ENCODE results near the gene ZNF205.

Gene ZNF205

GRCh38 chr16:3144321-3144983 is 32.1 kb downstream of the ZNF205 start:
- peak overlapping the region; percentile 67 for H2BK15ac ChIP-seq (ENCODE audit: low read length)
- no CpG with 5 or more reads among the region's 18 CpGs for WGBS, 2 donors (ENCODE audit: extremely low coverage in 2 of 2, insufficient read length in 2 of 2, insufficient replicate concordance in 1 of 2)
- H3K79me1 ChIP-seq (ENCODE audit: low read depth, low read length), result peaks cover 5% of the 10 kb centered on the region
- no peak overlapping the region for H3K14ac ChIP-seq (ENCODE audit: low read length)
- no peak overlapping the region for H3K9ac ChIP-seq (ENCODE audit: low read depth, low read length, poor library complexity)
- H3K9me3 ChIP-seq (replicated peaks in 1 of 2; ENCODE audit: control insufficient read depth in 2 of 2, insufficient read depth in 1 of 2, low read depth in 1 of 2, low read length in 2 of 2), result no peaks in the 10 kb centered on the region
- no peak overlapping the region for H3K18ac ChIP-seq (ENCODE audit: low read length)
- H3K36me3 ChIP-seq (replicated peaks in 1 of 2; ENCODE audit: control insufficient read depth in 2 of 2, insufficient read depth in 2 of 2, low read length in 2 of 2), result peaks cover 20 to 23% of the 10 kb centered on the region in 2 donors
- peaks cover 0 to 2% of the 10 kb centered on the region in 2 donors for H3K4me1 ChIP-seq (ENCODE audit: control insufficient read depth in 2 of 2, insufficient read depth in 1 of 2, low read depth in 1 of 2, low read length in 2 of 2)
- DNase-seq (ENCODE audit: low spot score), result no peak
- H3K27ac ChIP-seq (replicated peaks; ENCODE audit: low read length), result no peak overlapping the region
- H2BK5ac ChIP-seq (ENCODE audit: low read length), result no peak overlapping the region
- H4K91ac ChIP-seq (ENCODE audit: low read depth, low read length, poor library complexity), result no peak overlapping the region
- H3K23ac ChIP-seq (ENCODE audit: low read depth, low read length, poor library complexity), result peak overlapping the region; percentile 73
- H3K4me3 ChIP-seq (ENCODE audit: low read length in 2 of 2), result no peak overlapping the region
- peaks cover 0 to 12% (median 10%) of the 10 kb centered on the region in 3 experiments for H3K27me3 ChIP-seq (ENCODE audit: control insufficient read depth in 3 of 3, insufficient read depth in 3 of 3, low read depth in 1 of 3, low read length in 3 of 3)
- no peak overlapping the region for H2BK120ac ChIP-seq (ENCODE audit: low read depth, low read length)
- H4K8ac ChIP-seq (ENCODE audit: low read depth, low read length), result no peak overlapping the region
- no peak overlapping the region for H3K4ac ChIP-seq (ENCODE audit: low read length)
- H2BK12ac ChIP-seq (ENCODE audit: low read length), result no peak overlapping the region
- no peak overlapping the region for H3K4me2 ChIP-seq (ENCODE audit: insufficient read depth, low read length, poor library complexity, severe bottlenecking)
- H2AFZ ChIP-seq (ENCODE audit: low read length), result no peak overlapping the region
- H2AK5ac ChIP-seq (ENCODE audit: low read depth, low read length), result peak overlapping the region; percentile 84

- peak overlapping the region; percentile 55 for H3K23ac ChIP-seq (ENCODE audit: low read depth, low read length, poor library complexity)
- no peak overlapping the region for H2BK5ac ChIP-seq (ENCODE audit: low read length)
- H3K4me3 ChIP-seq (ENCODE audit: low read length in 2 of 2), result no peak overlapping the region
- peak overlapping the region; percentile 75 for H2AK5ac ChIP-seq (ENCODE audit: low read depth, low read length)
- peaks cover 20 to 22% of the 10 kb centered on the region in 2 donors for H3K36me3 ChIP-seq (replicated peaks in 1 of 2; ENCODE audit: control insufficient read depth in 2 of 2, insufficient read depth in 2 of 2, low read length in 2 of 2)
- H2BK12ac ChIP-seq (ENCODE audit: low read length), result peak overlapping the region; percentile 41
- H3K14ac ChIP-seq (ENCODE audit: low read length), result peak overlapping the region; percentile 97
- no peak for DNase-seq (ENCODE audit: low spot score)
- peaks cover 0 to 12% (median 10%) of the 10 kb centered on the region in 3 experiments for H3K27me3 ChIP-seq (ENCODE audit: control insufficient read depth in 3 of 3, insufficient read depth in 3 of 3, low read depth in 1 of 3, low read length in 3 of 3)
- peaks cover 2% of the 10 kb centered on the region in 2 donors for H3K4me1 ChIP-seq (ENCODE audit: control insufficient read depth in 2 of 2, insufficient read depth in 1 of 2, low read depth in 1 of 2, low read length in 2 of 2)
- peak overlapping the region; percentile 70 for H3K9ac ChIP-seq (ENCODE audit: low read depth, low read length, poor library complexity)
- H2AFZ ChIP-seq (ENCODE audit: low read length), result no peak overlapping the region
- peak overlapping the region; percentile 37 for H3K4ac ChIP-seq (ENCODE audit: low read length)
- H4K8ac ChIP-seq (ENCODE audit: low read depth, low read length), result no peak overlapping the region
- H3K18ac ChIP-seq (ENCODE audit: low read length), result peak overlapping the region; percentile 48
- no CpG with 5 or more reads among the region's 10 CpGs for WGBS, 2 donors (ENCODE audit: extremely low coverage in 2 of 2, insufficient read length in 2 of 2, insufficient replicate concordance in 1 of 2)
- no peak overlapping the region for H3K4me2 ChIP-seq (ENCODE audit: insufficient read depth, low read length, poor library complexity, severe bottlenecking)
- no peak overlapping the region for H2BK120ac ChIP-seq (ENCODE audit: low read depth, low read length)
- peaks cover 5% of the 10 kb centered on the region for H3K79me1 ChIP-seq (ENCODE audit: low read depth, low read length)
- no peak overlapping the region for H3K27ac ChIP-seq (replicated peaks; ENCODE audit: low read length)
- no peaks in the 10 kb centered on the region for H3K9me3 ChIP-seq (replicated peaks in 1 of 2; ENCODE audit: control insufficient read depth in 2 of 2, insufficient read depth in 1 of 2, low read depth in 1 of 2, low read length in 2 of 2)
- H2BK15ac ChIP-seq (ENCODE audit: low read length), result no peak overlapping the region
- no peak overlapping the region for H4K91ac ChIP-seq (ENCODE audit: low read depth, low read length, poor library complexity)
These were observed 32.8 kb downstream of the ZNF205 start for GRCh38 chr16:3145151-3145550.

GRCh38 chr16:3145660-3146059 is 33.3 kb downstream of the ZNF205 start:
- Histone ChIP-seq H3K9ac (ENCODE audit: low read depth, low read length, poor library complexity) (no peak overlapping the region), H2AFZ (ENCODE audit: low read length) (no peak overlapping the region), H3K4me1 (ENCODE audit: control insufficient read depth in 2 of 2, insufficient read depth in 1 of 2, low read depth in 1 of 2, low read length in 2 of 2) (peaks cover 2% of the 10 kb centered on the region in 2 donors), H3K27ac (replicated peaks; ENCODE audit: low read length) (no peak overlapping the region), H2BK5ac (ENCODE audit: low read length) (no peak overlapping the region), H2AK5ac (ENCODE audit: low read depth, low read length) (peak overlapping the region; percentile 75), H4K91ac (ENCODE audit: low read depth, low read length, poor library complexity) (no peak overlapping the region), H3K4ac (ENCODE audit: low read length) (no peak overlapping the region), H3K4me3 (ENCODE audit: low read length in 2 of 2) (no peak overlapping the region), H3K36me3 (replicated peaks in 1 of 2; ENCODE audit: control insufficient read depth in 2 of 2, insufficient read depth in 2 of 2, low read length in 2 of 2) (peaks cover 20% of the 10 kb centered on the region in 2 donors), H2BK120ac (ENCODE audit: low read depth, low read length) (no peak overlapping the region), H3K79me1 (ENCODE audit: low read depth, low read length) (peaks cover 3% of the 10 kb centered on the region), H3K27me3 (ENCODE audit: control insufficient read depth in 3 of 3, insufficient read depth in 3 of 3, low read depth in 1 of 3, low read length in 3 of 3) (peaks cover 0 to 12% (median 10%) of the 10 kb centered on the region in 3 experiments), H3K14ac (ENCODE audit: low read length) (no peak overlapping the region), H2BK12ac (ENCODE audit: low read length) (no peak overlapping the region), H3K18ac (ENCODE audit: low read length) (peak overlapping the region; percentile 38), H2BK15ac (ENCODE audit: low read length) (no peak overlapping the region), H3K4me2 (ENCODE audit: insufficient read depth, low read length, poor library complexity, severe bottlenecking) (no peak overlapping the region), H4K8ac (ENCODE audit: low read depth, low read length) (no peak overlapping the region), H3K9me3 (replicated peaks in 1 of 2; ENCODE audit: control insufficient read depth in 2 of 2, insufficient read depth in 1 of 2, low read depth in 1 of 2, low read length in 2 of 2) (no peaks in the 10 kb centered on the region), H3K23ac (ENCODE audit: low read depth, low read length, poor library complexity) (peak overlapping the region; percentile 55)
- no CpG with 5 or more reads among the region's 12 CpGs for WGBS, 2 donors (ENCODE audit: extremely low coverage in 2 of 2, insufficient read length in 2 of 2, insufficient replicate concordance in 1 of 2)
- DNase-seq (ENCODE audit: low spot score), result no peak

GRCh38 chr16:3147046-3147756 is 34.8 kb downstream of the ZNF205 start:
- Histone ChIP-seq H3K4me3 (ENCODE audit: low read length in 2 of 2) (no peak overlapping the region), H3K9ac (ENCODE audit: low read depth, low read length, poor library complexity) (peak overlapping the region; percentile 4), H3K27me3 (ENCODE audit: control insufficient read depth in 3 of 3, insufficient read depth in 3 of 3, low read depth in 1 of 3, low read length in 3 of 3) (peaks cover 0 to 12% (median 10%) of the 10 kb centered on the region in 3 experiments), H3K18ac (ENCODE audit: low read length) (no peak overlapping the region), H2BK5ac (ENCODE audit: low read length) (no peak overlapping the region), H2AK5ac (ENCODE audit: low read depth, low read length) (peak overlapping the region; percentile 90), H3K9me3 (replicated peaks in 1 of 2; ENCODE audit: control insufficient read depth in 2 of 2, insufficient read depth in 1 of 2, low read depth in 1 of 2, low read length in 2 of 2) (no peaks in the 10 kb centered on the region), H3K14ac (ENCODE audit: low read length) (no peak overlapping the region), H3K23ac (ENCODE audit: low read depth, low read length, poor library complexity) (no peak overlapping the region), H4K8ac (ENCODE audit: low read depth, low read length) (no peak overlapping the region), H4K91ac (ENCODE audit: low read depth, low read length, poor library complexity) (no peak overlapping the region), H3K36me3 (replicated peaks in 1 of 2; ENCODE audit: control insufficient read depth in 2 of 2, insufficient read depth in 2 of 2, low read length in 2 of 2) (peaks cover 6 to 7% of the 10 kb centered on the region in 2 donors), H2BK15ac (ENCODE audit: low read length) (peak overlapping the region; percentile 81), H3K27ac (replicated peaks; ENCODE audit: low read length) (no peak overlapping the region), H3K79me1 (ENCODE audit: low read depth, low read length) (peaks cover 2% of the 10 kb centered on the region), H3K4me1 (ENCODE audit: control insufficient read depth in 2 of 2, insufficient read depth in 1 of 2, low read depth in 1 of 2, low read length in 2 of 2) (peaks cover 2 to 4% of the 10 kb centered on the region in 2 donors), H3K4ac (ENCODE audit: low read length) (no peak overlapping the region), H2BK12ac (ENCODE audit: low read length) (peak overlapping the region; percentile 84), H3K4me2 (ENCODE audit: insufficient read depth, low read length, poor library complexity, severe bottlenecking) (no peak overlapping the region), H2AFZ (ENCODE audit: low read length) (no peak overlapping the region), H2BK120ac (ENCODE audit: low read depth, low read length) (no peak overlapping the region)
- no peak for DNase-seq (ENCODE audit: low spot score)
- WGBS, 2 donors (ENCODE audit: extremely low coverage in 2 of 2, insufficient read length in 2 of 2, insufficient replicate concordance in 1 of 2), result no CpG with 5 or more reads among the region's 16 CpGs
